K562 (cell line): ENCODE measurements around the gene NMT2. TPM values are rescaled to one million over a fixed set of nuclear protein-coding genes. Genes with fewer than 3 reads are reported as not detected.
A peak's percentile ranks its signal among the peaks of the same experiment; 100 is the strongest.

ENCODE experiments used
- CCNT2 ChIP-seq: IDR thresholded peaks from 2 replicates; pipeline ENCODE4 v1.6.1; 2011; ENCODE audit warnings: borderline replicate concordance, low read depth, mild to moderate bottlenecking, moderate library complexity, mixed read lengths, low read length; ENCODE audit not compliant: insufficient read length; ENCODE audit errors: extremely low read depth
- CREB1 ChIP-seq, 2 experiments: sonication (generic) in 1 of 2; formaldehyde crosslinking in 1 of 2; IDR thresholded peaks; 2 replicates each; pipeline versions ENCODE4 v1.6.1 to v1.8.0; 2012 to 2022; ENCODE audit warnings: inconsistent platforms in 1 of 2, mild to moderate bottlenecking in 1 of 2, missing genetic modification reagents in 1 of 2, moderate library complexity in 1 of 2
- CREM ChIP-seq: IDR thresholded peaks from 2 replicates; pipeline ENCODE4 v1.6.1; 2014; ENCODE audit warnings: antibody characterized with exemption, low read depth
- CXXC5 ChIP-seq: fragments of 250-450 bp; sonication (Bioruptor Pico); IDR thresholded peaks from 2 replicates; pipeline ENCODE4 v1.8.0; 2022; ENCODE audit warnings: inconsistent platforms, mild to moderate bottlenecking, moderate library complexity
- DMBX1 ChIP-seq: fragments of 250-450 bp; sonication (Bioruptor Pico); IDR thresholded peaks from 2 replicates; pipeline ENCODE4 v1.8.0; 2022; ENCODE audit warnings: inconsistent platforms, mild to moderate bottlenecking, moderate library complexity, borderline replicate concordance
- HNRNPL ChIP-seq: fragments of 200-400 bp; formaldehyde crosslinking; IDR thresholded peaks from 2 replicates; pipeline ENCODE4 v1.6.1; 2017; ENCODE audit warnings: low read depth, mild to moderate bottlenecking, low read length
- ILK ChIP-seq: fragments of 450-650 bp; IDR thresholded peaks from 2 replicates; pipeline ENCODE4 v1.6.1; 2016; ENCODE audit warnings: missing genetic modification characterization, low read depth, mild to moderate bottlenecking, missing compliant biosample characterization, moderate library complexity, borderline replicate concordance
- KLF13 ChIP-seq: fragments of 450-650 bp; IDR thresholded peaks from 2 replicates; pipeline ENCODE4 v1.6.1; 2016; ENCODE audit warnings: missing genetic modification characterization, low read depth, mild to moderate bottlenecking, missing compliant biosample characterization, moderate library complexity, borderline replicate concordance
- MAZ ChIP-seq, 2 experiments: fragments of 450-650 bp in 1 of 2; sonication (generic) in 1 of 2; formaldehyde crosslinking; IDR thresholded peaks in 1 of 2; conservative IDR thresholded peaks in 1 of 2; 2 replicates each; pipeline versions ENCODE4 v1.4.0 to v1.5.0; 2020; ENCODE audit warnings: mild to moderate bottlenecking in 1 of 2, missing genetic modification reagents in 1 of 2
- MBD2 ChIP-seq: sonication (generic); IDR thresholded peaks from 2 replicates; pipeline ENCODE4 v1.6.1; 2016; ENCODE audit warnings: low read depth, borderline replicate concordance
- MTA3 ChIP-seq: fragments of 450-650 bp; formaldehyde crosslinking; IDR thresholded peaks from 2 replicates; pipeline ENCODE4 v1.6.1; 2017; ENCODE audit warnings: mild to moderate bottlenecking, borderline replicate concordance
- PCBP1 ChIP-seq: fragments of 200-400 bp; formaldehyde crosslinking; IDR thresholded peaks from 2 replicates; pipeline ENCODE4 v1.6.1; 2018; ENCODE audit warnings: mild to moderate bottlenecking, low read depth, low read length; ENCODE audit not compliant: poor library complexity, severe bottlenecking
- PHF8 ChIP-seq: fragments of 200-600 bp; sonication (generic); IDR thresholded peaks from 2 replicates; pipeline ENCODE4 v1.6.1; 2012; ENCODE audit warnings: mixed run types, mild to moderate bottlenecking, inconsistent platforms, low read length, moderate library complexity, borderline replicate concordance
- RBBP5 ChIP-seq: fragments of 200-600 bp; sonication (generic); IDR thresholded peaks from 2 replicates; pipeline ENCODE4 v1.6.1; 2012; ENCODE audit warnings: borderline replicate concordance, mild to moderate bottlenecking, low read length, control low read depth, inconsistent platforms; ENCODE audit not compliant: insufficient read depth, poor library complexity, severe bottlenecking
- RBM25 ChIP-seq: fragments of 200-400 bp; formaldehyde crosslinking; IDR thresholded peaks from 2 replicates; pipeline ENCODE4 v1.6.1; 2018; ENCODE audit warnings: low read length, low read depth, moderate library complexity; ENCODE audit not compliant: severe bottlenecking
- SP2 ChIP-seq: IDR thresholded peaks from 2 replicates; pipeline ENCODE4 v1.6.1; 2011; ENCODE audit warnings: mild to moderate bottlenecking, low read depth, low read length, moderate library complexity; ENCODE audit not compliant: poor library complexity, severe bottlenecking; ENCODE audit errors: extremely low read depth
- ZNF197 ChIP-seq: fragments of 200-800 bp; sonication (Bioruptor generic); IDR thresholded peaks from 2 replicates; pipeline ENCODE4 v1.6.1; 2016; ENCODE audit warnings: low read depth, missing genetic modification characterization, missing compliant biosample characterization
- ZNF766 ChIP-seq: fragments of 200-800 bp; sonication (Bioruptor generic); conservative IDR thresholded peaks from 2 replicates; pipeline ENCODE4 v1.6.1; 2016; ENCODE audit warnings: missing genetic modification characterization, missing compliant biosample characterization
- polyA plus RNA-seq, 8 experiments: library from polyadenylated mRNA; depleted of rRNA in 4 of 8; stranded (reverse) in 5 of 8; unstranded in 3 of 8; fragments of >200 nt; fragmentation: Nextera tagmentation in 2 of 8; fragmentation: Illumina TruSeq in 1 of 8; extraction: Ambion mirVana in 2 of 8; extraction: Trizol in 1 of 8; gene quantifications; 2 replicates each; pipeline versions ENCODE4 v1.2.1 to v1.2.3, GENCODE V29; 2011 to 2014; ENCODE audit warnings: inconsistent platforms in 1 of 8, missing spikeins in 1 of 8
- total RNA-seq, 7 experiments: library from RNA; depleted of rRNA in 6 of 7; stranded (reverse); fragments of >200 nt in 6 of 7; fragmentation: Illumina TruSeq in 2 of 7; extraction: Trizol in 2 of 7; gene quantifications; 2 replicates each; pipeline versions ENCODE4 v1.2.1 to v1.2.3, GENCODE V29; 2011 to 2021; ENCODE audit warnings: low replicate concordance in 1 of 7
- TF ChIP-seq, protein P1 (sequence below): sonication (generic); formaldehyde crosslinking; IDR thresholded peaks from 2 replicates; pipeline ENCODE4 v1.8.0; 2022; ENCODE audit warnings: missing genetic modification reagents, mild to moderate bottlenecking, borderline replicate concordance
- TF ChIP-seq, protein P2 (sequence below): fragments of 200-800 bp; sonication (Bioruptor generic); IDR thresholded peaks from 2 replicates; pipeline ENCODE4 v1.6.1; 2017; ENCODE audit warnings: missing genetic modification characterization, missing compliant biosample characterization
- TF ChIP-seq, protein P3 (sequence below): sonication (generic); formaldehyde crosslinking; IDR thresholded peaks from 2 replicates; pipeline ENCODE4 v1.9.0; 2022; ENCODE audit warnings: mild to moderate bottlenecking, missing genetic modification reagents

The NMT2 gene
- total and polyA plus RNA-seq, 9 of the 15 experiments (the other 6 are each of a cell fraction or from before 2014, with no cell fraction given): 5.2 to 15.9 (median 10.8) TPM

DNA sequence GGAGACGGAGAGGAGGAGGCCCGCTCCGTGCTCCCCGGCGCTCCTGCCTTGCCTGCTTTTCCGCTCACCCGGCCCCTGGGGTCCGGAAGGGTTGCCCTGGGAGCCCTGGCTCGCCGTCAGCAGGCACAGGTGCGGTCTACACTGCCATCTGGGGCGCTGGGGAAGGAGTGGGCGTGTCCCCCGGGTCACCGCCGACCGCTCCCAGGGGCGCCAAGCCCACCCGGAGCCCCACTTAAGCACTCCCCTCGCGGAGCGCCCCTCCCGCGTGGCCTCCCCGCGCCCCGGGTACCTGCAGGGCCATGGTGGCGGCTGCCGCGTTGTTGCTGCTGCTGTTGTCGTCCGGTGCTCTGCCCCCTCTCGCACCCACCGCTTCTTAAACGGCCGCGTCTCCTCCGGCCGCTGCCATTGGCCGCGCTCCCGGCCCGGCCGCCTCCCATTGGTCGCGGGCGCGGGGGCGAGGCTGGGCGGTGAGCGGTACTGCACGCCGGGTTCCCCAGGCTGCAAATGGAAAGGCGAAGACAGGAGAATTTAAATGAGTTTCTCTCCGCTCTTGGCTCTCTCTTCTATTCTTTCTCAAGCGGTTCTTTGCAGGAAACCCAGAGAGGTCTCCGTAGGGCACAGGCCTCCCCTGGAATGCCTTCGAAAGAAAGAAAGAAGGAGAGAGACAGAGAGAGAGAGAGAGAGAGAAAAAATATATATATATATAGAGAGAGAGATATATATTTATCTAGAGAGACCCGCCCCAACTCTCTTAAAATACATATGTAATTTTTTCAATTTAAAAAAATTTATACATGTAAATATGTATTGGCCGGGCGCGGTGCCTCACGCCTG lies 79.8 kb downstream of the NMT2 start, which contains the start of gene ACBD7 (continued):
- peak; percentile 91; the same call in 1 of the 2 replicates for TF ChIP-seq KLF13 (tag)
- peak; percentile 42 for TF ChIP-seq RBBP5
- TF ChIP-seq CCNT2: peak; percentile 45
- TF ChIP-seq CREB1 (IDR thresholded peaks at IDR 0.05): peak; percentile 22; the same call in 1 of the 2 replicates
- TF ChIP-seq CREB1 (CRISPR knock-in tag; IDR thresholded peaks at IDR 0.05): no peak
- TF ChIP-seq MAZ (CRISPR knock-in tag; conservative IDR thresholded peaks at IDR 0.05 in 1 of 2, IDR thresholded peaks at IDR 0.05 in 1 of 2): peak; percentile 55 to 71; a peak in 3 of 4 replicates
- TF ChIP-seq PCBP1: peak; percentile 85
- TF ChIP-seq, protein P1, sequence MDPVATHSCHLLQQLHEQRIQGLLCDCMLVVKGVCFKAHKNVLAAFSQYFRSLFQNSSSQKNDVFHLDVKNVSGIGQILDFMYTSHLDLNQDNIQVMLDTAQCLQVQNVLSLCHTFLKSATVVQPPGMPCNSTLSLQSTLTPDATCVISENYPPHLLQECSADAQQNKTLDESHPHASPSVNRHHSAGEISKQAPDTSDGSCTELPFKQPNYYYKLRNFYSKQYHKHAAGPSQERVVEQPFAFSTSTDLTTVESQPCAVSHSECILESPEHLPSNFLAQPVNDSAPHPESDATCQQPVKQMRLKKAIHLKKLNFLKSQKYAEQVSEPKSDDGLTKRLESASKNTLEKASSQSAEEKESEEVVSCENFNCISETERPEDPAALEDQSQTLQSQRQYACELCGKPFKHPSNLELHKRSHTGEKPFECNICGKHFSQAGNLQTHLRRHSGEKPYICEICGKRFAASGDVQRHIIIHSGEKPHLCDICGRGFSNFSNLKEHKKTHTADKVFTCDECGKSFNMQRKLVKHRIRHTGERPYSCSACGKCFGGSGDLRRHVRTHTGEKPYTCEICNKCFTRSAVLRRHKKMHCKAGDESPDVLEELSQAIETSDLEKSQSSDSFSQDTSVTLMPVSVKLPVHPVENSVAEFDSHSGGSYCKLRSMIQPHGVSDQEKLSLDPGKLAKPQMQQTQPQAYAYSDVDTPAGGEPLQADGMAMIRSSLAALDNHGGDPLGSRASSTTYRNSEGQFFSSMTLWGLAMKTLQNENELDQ (CRISPR knock-in tag): no peak
- no peak for TF ChIP-seq ZNF197 (CRISPR knock-in tag)
- peak; percentile 46; the same call in 1 of the 2 replicates for TF ChIP-seq PHF8
- TF ChIP-seq ZNF766 (CRISPR knock-in tag): no peak
- TF ChIP-seq RBM25: peak; percentile 99
- TF ChIP-seq, protein P2, sequence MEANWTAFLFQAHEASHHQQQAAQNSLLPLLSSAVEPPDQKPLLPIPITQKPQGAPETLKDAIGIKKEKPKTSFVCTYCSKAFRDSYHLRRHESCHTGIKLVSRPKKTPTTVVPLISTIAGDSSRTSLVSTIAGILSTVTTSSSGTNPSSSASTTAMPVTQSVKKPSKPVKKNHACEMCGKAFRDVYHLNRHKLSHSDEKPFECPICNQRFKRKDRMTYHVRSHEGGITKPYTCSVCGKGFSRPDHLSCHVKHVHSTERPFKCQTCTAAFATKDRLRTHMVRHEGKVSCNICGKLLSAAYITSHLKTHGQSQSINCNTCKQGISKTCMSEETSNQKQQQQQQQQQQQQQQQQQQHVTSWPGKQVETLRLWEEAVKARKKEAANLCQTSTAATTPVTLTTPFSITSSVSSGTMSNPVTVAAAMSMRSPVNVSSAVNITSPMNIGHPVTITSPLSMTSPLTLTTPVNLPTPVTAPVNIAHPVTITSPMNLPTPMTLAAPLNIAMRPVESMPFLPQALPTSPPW (CRISPR knock-in tag): peak; percentile 69
- TF ChIP-seq ILK (tag): no peak
- TF ChIP-seq HNRNPL: 0 out of 2 replicates have a peak, but pooled peaks have one; percentile 40
- peak; percentile 52; the same call in 1 of the 2 replicates for TF ChIP-seq MTA3
- TF ChIP-seq MBD2: peak; percentile 46; the same call in 1 of the 2 replicates
- TF ChIP-seq, protein P3, sequence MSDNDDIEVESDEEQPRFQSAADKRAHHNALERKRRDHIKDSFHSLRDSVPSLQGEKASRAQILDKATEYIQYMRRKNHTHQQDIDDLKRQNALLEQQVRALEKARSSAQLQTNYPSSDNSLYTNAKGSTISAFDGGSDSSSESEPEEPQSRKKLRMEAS (CRISPR knock-in tag): peak; percentile 55; the same call in 1 of the 2 replicates
- TF ChIP-seq CXXC5 (CRISPR knock-in tag): peak; percentile 73
- TF ChIP-seq SP2: peak; percentile 13
- TF ChIP-seq CREM: peak; percentile 45
- no peak for TF ChIP-seq DMBX1 (CRISPR knock-in tag)
